Islet precursor cell (in vitro differentiated cells): Measurements from ENCODE around the gene NCL.

ENCODE experiments used
- DNase-seq: peaks from one replicate; pipeline ENCODE4 v3.0.0-alpha.2; 2018

The NCL gene, protein sequence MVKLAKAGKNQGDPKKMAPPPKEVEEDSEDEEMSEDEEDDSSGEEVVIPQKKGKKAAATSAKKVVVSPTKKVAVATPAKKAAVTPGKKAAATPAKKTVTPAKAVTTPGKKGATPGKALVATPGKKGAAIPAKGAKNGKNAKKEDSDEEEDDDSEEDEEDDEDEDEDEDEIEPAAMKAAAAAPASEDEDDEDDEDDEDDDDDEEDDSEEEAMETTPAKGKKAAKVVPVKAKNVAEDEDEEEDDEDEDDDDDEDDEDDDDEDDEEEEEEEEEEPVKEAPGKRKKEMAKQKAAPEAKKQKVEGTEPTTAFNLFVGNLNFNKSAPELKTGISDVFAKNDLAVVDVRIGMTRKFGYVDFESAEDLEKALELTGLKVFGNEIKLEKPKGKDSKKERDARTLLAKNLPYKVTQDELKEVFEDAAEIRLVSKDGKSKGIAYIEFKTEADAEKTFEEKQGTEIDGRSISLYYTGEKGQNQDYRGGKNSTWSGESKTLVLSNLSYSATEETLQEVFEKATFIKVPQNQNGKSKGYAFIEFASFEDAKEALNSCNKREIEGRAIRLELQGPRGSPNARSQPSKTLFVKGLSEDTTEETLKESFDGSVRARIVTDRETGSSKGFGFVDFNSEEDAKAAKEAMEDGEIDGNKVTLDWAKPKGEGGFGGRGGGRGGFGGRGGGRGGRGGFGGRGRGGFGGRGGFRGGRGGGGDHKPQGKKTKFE

DNA sequence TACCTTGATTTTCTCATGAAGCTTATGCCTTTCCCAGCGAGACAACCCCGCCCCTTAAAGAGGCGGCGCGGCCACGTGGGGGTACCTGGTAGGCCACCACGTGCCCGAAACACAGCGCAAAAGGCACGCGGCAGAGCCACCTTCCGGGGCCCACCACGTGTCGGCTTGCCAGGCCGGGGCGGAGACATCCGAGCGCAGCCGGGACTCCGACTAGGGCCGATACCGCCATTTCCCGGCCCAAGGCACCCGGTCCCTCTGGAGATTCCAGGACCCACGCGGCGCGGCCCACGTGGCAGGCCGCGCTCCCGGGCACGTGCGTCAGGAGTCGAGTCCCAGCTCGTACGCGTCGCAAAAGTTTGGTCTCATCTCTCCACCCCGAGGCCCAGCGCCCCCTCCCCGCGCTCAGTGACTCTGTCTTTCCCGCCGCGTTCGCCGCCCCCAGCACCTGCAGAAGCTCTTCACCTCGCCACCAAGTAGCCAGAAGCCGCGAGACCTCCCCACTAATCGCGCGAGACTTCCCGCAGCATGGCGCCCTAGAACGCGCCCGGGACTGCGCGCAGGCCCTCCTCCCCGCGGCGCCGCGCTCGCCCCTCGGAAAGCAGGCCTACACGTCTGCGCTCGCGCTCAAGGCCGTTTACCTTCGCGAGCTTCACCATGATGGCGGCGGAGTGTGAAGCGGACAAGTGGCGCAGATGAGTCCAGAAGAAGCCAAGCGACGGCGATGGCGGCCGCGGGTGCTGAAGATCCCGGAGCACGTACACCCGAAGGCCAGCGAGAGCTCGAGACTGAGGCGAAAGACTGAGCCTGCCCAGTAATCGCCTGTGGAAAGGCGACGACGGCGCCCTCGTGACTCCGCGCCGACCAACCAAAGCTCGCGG, at the start of gene NCL:
Gene NCL (minus strand): TSS at position 787 of the 878 bp plus-strand sequence. CDS start 131 bp downstream, at position 656.
- peak; percentile 76 for DNase-seq

DNA sequence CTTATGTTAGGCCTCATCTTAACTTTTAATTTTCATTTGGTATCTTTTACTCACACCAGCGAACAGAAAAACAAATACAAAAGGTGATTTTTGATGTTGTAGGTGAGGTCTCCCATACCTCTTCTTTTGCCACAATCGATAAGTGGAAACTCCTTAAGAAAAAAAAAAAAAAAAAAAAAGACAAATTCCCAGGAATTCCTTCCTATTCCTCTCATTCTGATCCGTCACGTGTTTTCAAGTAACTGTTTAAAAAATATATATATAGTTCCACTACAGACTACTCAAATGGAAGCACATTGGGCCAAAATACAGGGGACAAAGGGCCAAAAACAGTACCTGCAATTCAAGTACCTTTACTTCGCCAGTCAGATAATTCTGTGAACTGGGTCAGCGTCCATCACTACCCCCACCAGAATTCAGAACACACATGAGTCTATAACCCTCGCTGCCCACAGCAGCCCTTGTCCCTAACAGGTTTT, 49.5 kb upstream of the NCL start:
- DNase-seq: no peak

DNA sequence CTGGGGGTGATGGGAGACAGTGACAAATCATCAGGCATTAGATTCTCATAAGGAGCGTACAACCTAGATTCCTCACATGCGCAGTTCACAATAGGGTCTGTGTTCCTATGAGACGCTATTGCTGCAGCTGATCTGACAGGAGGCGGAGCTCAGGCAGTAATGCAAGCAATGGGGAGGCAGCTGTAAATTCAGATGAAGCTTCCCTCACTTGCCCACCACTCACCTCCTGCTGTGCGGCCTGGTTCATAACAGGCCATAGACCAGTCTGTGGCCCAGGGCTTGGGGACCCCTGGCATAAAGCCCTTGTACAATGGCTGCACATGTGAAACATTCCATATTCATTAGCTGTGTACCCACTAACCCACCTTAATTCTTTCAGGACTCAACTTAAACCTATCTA, 47.9 kb upstream of the NCL start:
- no peak for DNase-seq

DNA sequence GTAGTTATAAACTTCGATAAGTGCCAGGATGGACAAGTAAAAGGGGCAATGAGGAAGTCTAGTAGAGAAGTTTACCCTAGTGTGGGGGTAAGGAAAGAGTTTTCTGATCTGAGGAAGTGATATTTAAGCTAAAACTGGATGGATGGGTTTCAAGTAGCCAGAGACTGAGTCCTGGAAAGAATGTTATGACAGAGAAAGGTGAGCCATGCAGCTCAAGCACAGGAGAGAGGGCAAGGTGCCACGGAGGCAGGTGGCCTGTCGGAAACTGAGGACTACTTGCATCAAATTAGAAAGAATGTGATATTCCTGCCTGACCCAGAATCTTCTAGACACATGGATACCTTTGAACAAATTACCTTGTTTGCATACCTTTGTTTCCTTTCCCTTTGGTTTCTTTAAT, 39.5 kb upstream of the NCL start:
- DNase-seq: no peak

DNA sequence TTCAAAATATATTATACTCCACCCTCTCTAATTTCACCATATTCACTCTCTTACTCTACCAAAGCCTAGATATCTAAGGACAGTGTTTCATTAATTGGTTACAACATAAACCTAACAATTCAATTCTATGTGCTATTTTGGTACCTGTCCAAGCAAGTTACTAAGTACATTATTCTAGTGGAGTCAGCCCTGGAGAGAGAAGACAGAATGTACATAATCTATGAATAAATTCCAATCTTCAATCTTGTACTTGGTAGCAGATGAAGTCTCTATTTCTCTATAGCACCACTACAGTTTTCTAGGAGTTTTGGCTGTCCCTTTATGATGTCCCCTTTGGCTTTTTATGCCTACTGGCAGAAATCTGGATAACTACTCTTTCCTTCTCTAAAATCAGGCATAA, 38.3 kb upstream of the NCL start:
- DNase-seq: no peak

DNA sequence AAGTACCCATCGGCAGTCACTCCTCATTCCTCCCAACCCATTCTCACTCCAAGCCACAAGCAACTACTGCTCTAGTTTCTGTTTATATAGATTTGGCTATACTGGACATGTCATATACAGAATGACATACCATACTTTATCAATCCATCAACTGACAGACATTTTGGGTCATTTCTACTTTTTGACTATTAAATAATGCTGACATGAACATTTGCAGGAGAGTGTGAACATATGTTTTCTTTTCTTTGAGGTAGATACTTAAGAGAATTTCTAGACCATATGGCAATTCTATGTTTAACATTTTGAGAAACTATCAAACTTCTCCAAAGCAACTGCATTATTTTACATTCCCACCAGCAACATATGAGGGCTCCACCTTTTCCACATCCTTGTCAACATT, 33.4 kb upstream of the NCL start:
- DNase-seq: no peak

DNA sequence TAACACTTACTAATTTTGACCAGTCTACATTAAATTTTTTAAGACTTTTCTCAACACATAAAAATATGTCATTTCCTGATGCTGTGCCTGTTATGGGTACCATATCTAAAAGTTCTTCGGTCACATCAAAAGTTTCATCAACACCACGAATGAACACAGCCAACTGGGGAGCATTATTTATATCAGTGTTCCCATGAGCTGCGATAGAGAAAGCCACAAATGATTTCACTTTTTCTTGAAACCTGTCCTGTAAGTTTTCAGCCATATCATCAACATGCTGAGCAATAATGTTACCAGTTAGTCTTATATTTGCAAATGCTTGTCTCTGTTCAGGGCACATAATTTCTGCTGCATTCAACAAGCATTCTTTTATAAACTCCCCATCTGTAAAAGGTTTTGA, 30.4 kb upstream of the NCL start:
- DNase-seq: no peak

DNA sequence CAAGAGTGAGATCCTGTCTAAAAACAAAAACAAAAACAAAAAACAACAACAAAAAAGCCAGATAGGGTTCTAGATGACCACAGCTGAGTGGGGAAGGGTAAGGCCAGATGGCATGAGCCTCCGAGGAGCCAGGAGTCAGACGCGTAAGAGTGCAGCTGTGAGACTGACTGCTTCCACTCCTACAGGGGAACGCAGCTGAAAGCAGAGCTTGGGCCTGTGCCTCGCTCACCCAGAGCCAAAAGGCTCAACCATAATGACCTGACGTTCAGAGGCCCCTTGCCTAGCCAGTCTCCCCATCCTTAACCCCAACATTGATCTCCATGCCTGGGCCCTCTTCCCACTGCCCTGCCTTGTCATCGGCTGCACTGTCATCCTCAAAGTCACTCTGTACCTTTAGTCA, 26.5 kb upstream of the NCL start:
- no peak for DNase-seq

DNA sequence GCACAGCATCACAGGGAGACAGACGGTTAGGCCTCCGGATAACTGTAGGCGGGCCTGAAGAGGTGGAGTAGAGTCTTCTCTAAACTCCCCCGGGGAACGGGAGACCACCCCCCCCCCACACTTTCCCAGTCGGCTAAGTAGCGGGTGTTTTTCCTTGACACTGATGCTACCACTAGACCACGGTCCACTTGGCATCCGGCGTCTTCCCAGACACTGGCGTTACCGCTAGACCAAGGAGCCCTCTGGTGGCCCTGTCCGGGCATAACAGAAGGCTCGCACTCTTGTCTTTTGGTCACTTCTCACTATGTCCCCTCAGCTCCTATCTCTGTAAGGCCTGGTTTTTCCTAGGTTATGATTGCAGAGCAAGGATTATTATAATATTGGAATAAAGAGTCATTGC, 25.7 kb upstream of the NCL start:
- DNase-seq: no peak

DNA sequence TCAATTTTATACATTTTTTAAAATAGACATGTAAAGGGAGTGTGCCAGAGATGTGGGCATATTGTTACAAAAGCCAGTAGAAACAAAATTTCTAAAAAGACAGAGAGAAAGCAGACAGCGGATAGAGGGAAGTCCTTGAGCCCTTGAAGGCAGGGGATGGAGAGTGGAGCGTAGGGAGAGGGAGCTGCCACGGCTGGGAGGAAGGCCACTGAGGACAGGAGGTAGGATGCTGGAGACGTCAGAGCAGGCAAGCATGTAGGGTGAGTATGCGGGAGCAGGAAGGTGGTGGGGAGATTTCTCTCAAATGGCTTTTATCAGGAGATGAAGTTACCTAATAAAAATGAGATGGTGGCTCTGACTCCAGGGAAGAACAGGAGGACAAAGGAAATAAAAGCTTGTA, 24.0 kb upstream of the NCL start:
- no peak for DNase-seq

DNA sequence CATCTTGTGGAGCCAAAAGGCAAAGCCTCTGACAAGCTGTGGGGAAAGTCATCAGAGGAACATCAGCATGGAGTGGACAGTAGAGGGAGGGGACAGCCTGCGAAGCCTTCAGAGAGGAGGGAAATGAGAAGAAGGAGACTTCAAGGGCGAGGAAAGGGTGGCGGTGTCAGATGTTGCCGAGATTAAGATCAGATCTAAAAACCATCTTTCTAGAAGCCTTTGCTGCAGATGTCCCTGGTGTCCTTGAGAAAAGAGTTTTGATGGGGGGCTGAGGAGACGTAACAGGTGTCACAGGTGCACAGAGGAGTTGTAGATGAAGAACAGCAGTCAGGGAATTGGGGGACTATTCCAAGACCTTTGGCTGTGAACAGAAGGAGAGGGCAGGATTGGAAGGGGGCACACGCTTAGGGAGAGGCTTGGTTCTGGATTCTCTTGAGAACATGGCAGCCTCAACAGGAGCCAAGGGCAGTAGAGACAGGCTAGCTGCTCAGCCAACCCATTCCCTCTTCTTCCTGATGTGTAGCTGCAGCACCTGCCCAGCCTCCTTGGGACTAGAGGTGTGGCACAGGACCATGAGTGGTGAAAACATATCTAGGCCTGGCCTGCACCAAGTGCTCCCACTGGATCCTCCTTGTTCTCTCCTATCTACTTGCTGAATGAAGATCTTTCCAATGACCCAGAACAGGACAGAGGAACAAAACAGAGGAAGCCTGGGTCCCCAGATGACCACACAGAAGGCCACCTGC, 22.7 kb upstream of the NCL start:
- DNase-seq: no peak

DNA sequence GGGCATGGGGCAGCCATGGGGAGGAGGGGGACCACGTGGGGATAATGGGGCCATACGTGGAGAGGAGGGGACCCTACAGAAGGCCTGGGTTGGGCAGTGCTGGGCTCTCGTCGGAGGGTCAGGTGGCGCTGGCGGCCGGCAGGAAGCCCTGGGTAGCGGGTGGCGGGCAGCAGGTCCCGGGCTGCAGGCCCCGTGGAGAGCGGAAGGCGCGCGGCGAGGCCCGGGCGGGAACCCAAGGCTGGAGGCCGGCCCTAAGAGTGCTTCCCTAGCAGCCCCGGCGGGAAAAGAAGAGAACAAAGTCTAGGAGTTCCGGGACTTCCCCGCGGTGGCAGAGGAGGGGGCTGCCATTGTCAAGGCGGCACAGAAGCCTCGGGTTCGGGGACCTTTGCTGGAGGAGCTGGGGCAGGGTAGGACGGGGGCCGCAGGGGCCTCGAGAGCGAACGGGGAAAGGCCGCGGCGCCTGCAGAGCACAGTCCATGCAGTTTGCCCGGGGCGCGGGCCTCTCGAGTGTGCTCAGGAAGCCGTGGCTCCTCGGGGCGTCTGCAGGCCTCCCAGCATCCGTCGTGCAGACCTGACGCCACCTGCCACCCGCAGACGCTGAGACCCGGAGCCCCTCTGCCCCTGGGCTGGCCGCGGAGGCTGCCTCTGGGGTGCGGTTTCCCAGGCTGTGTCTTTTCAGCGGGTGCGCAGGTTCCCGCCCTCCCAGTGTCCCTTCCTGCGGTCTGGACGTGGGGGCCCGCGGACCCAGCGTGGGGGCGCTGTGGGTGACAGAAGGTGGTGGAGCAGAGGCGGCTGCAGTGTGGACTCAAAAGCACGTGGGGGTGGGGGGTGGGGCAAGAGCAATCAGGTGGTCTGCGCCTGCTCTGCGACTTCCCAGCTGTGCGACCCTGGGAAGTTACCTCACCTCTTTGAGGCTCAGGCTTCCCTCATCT, 19.4 kb upstream of the NCL start:
- no peak for DNase-seq

DNA sequence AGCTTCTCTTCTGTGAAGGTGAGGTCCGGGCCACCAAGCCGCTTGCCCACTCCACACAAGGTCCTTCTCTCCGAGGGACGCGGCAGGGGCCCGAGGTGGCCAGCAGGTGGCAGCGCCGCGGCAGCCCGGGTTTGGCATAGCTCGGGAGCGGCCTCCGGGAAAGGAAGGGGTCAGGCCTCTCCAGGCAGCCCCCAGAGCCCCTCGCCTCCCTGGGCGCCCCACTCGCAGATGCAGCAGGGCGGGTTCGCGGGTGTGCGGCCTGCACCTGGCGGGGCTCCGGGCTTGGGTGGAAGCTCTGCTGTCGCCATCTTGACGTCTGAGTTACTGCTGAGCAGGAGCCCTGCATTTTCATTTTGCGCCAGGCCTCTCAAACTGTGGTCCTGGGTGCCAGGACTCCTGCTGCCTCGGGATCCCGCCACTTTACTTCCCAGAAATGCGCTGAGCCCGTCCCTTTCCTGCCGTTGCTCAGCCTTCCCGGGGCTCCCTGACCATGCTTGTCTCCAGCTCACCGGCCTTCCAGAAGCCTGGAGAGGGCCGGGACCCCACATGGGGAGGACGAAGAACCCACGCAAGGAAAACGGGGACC, 18.6 kb upstream of the NCL start:
- peak; percentile 84 for DNase-seq

DNA sequence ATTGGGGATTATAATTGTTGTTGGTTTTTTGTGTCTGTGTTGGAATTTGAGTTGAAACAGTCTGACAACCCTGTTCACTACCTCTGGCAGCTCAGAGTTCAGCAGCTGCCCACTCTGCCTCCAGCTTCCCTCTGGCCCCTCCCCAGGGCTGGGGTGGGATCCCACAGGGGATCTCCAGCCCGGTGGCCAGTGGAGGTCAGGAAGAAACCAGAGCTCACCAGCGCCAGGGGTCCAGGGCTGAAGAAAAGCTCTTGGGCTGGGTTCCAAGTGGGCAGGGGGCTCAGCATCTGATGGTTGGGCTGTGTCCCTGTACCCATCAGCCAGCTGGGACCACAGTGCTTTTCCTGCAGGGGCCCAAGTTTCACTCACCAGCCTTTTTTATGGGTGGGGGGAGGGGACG, 16.5 kb upstream of the NCL start:
- no peak for DNase-seq

DNA sequence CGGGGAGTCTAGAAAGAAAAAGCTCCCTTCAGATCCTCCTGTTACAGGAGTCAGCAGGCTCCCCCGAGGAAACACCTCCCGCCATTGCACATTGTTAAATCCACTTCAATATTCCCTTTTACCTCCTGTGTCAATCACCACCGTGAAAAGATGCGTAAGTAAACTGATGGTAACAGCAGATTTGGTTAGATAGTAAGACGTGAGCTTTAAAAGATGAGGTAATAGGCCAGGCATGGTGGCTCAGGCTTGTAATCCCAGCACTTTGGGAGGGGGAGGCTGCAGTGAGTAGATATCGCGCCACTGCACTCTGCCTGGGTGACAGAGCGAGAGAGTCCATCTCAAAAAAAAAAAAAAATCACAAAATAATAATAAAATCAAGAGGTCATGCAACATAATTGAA, 15.2 kb upstream of the NCL start:
- no peak for DNase-seq

DNA sequence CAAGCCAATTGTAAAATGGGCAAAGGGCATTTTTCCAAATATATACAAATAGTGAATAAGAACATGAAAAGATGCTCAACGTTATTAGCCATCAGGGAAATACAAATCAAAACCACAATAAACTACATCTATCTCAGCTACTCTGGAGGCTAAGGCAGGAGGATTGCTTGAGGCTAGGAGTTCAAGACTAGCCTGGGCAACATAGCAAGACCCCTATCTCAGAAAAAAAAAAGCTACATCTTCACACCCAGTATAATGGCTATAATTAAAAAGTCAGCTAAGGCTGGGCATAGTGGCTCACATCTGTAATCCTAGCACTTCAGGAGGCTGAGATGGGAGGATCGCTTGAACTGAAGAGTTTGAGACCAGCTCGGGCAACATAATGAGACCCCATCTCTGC, 12.6 kb upstream of the NCL start:
- DNase-seq: no peak

DNA sequence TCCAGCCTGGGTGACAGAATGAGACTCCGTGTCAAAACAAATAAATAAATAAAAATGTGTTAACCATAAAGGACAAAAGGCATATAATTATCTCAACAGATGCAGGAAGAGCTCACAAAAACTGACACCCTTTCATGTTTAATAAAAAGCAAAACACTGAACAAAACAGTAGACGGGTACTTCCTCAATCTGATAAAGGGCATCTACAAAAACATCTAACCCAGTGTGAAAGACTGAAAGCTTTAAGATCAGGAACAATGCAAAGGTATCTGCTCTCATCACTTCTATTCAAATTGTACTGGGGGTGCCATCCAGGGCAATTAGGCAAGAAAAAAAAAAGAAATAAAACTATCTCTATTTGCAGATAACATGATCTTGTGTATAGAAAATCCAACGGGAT, 11.7 kb upstream of the NCL start:
- DNase-seq: no peak

DNA sequence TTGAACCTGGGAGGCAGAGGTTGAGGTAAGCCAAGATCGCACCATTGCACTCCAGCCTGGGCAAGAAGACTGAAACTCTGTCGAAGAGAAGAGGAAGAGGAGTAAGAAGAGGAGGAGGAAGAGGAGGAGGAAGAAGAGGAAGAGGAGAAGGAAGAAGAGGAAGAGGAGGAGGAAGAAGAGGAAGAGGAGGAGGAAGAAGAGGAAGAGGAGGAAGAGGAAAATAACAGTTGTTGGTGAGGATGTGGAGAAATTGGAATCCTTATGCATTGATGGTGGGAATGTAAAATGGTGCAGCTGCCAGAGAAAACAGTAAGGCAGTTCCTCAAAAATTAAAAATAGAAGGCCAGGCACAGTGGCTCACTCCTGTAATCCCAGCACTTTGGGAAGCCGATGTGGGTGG, 8.5 kb upstream of the NCL start:
- no peak for DNase-seq

DNA sequence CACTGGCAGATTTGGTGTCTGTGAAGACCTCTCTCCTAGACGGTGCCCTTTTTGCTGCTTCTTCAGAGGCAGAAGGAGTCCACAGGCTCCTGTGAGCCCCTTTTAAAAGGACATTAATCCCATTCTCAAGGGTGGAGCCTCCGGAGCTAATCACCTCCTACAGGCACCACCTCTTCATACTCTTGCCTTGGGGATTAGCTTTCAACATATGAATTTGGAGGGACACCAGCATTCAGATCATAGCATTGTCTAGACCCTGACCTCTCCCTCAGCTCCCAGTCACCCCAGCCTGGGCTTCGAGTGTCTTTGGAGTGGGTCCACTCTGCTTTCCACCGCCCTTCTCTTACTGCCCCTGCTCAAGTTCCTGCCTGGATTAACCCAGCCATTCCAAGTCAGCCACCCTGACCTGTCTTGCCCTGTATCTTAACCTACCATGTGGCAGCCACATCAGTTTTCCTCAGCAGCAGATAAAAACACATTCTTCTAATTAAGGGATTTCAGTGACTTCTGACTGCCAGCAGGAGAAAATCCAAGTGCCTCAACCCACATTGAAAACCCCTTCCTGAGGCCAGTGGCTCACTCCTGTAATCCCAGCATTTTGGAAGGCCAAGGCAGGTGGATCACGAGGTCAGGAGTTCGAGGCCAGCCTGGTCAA, 6.1 kb upstream of the NCL start:
- DNase-seq: no peak

DNA sequence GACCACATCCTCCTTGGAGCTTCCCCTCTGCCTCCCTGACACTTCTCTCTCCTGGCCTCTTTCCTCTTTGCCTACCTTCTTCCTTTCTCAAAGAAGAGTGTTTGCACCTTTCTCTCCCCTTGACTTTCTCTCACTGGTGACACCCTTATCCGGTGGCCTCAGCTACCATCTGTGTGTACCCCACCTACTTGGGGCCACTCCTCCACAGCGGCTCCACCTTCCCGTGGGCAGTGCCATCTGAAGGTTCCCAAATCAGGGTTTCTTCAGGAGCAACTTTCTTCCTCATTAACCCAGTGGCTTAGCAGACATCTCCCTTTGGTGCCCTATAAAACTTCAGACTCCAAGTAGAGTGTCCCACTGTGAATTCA, 5.3 kb upstream of the NCL start:
- DNase-seq: no peak
